GM21529 (cell line): ENCODE results near the gene APBB2.

Experiments
- ATAC-seq: cut with Tn5 transposase; IDR thresholded peaks from one replicate; pipeline ENCODE4 v1.9.1; 2021; ENCODE audit not compliant: unreplicated experiment

APBB2 gene

DNA sequence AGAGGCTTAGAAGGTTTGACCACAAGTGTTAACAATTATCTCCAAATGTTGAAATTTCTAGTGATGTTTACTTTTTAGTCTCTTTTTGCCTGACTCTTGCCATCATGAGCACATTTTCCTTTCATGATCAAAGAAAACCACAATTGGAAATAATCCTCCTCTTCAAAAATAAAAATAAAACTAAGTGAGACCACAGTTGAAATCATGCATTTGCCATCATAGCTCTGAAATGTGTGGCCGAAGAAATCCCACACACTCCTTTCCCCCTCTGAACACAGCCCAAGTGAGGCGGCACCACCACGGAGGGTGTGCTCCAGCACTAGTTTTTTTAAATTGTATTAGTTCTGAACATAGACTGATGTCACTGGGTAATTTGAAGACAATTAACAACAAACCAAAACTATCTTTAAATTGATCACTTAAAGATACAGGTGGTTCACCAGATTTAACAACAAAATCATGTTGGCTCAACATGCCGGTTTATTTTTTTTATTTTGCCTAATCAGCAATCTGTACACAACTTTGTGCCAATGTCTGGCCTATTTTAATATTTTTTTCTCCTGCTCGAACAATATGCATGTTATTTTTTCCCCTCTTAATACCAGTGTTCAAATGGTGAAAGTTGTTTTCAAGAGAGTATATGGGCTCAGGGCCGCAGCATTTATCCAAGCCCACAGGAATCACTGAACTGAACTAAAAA is 17.6 kb downstream of the APBB2 start:
- no peak for ATAC-seq

DNA sequence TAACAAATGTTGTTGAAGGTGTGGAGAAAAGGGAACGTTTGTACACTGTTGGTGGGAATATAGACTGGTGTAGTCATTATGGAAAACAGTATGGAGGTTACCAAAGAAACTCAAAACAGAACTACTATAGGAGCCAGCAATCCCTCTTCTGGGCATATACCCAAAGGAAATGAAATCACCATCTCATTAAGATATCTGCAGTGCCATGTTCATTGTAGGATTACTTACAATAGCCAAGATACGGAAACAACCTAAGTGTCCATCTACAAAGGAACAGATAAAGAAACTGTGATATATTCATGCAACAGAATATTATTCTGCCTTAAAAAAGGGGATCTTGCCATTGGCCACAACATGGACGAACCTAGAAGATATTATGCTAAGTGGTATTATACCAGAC is 22.2 kb downstream of the APBB2 start:
- ATAC-seq, result no peak

GRCh38 chr4:41189666-41190065 is 24.7 kb downstream of the APBB2 start:
- no peak for ATAC-seq

DNA sequence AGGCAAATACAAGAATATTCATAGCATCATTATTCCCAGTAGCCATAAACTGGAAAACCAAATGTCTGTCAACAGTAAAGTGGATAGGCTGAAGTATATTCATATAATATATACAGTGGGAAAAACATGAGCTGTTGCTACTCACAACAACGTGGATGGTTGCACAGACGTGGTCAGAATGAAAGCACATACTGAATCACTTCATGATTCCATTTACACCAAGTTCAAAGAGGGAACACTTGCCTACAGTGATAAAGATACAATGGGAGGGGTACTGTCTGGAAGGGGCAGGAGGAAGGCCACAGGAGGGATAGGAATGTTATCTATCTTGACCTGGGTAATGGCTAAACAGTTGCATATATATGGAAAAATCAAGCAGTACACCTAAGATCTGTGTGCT is 25.3 kb downstream of the APBB2 start:
- ATAC-seq, result no peak

- no peak for ATAC-seq
Observed at GRCh38 chr4:41185614-41186592, 28.4 kb downstream of the APBB2 start.

DNA sequence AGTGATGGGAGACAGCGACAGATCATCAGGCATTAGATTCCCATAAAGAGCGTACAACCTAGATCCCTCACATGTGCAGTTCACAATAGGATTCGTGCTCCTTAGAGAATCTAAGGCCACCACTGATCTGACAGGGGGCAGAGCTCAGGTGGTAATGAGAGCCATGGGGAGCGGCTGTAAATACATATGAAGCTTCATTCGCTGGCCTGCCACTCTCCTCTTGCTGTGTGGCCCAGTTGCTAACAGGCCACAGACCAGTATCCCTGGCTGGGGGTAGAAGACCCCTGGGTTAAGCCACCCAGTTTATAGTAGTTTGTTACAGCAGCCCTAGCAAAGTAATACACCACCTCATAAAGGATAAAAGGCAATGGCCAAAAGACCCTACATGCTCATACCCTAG is 30.3 kb downstream of the APBB2 start:
- ATAC-seq, result no peak

GRCh38 chr4:41183021-41183553 is 31.3 kb downstream of the APBB2 start:
- ATAC-seq, result no peak

DNA sequence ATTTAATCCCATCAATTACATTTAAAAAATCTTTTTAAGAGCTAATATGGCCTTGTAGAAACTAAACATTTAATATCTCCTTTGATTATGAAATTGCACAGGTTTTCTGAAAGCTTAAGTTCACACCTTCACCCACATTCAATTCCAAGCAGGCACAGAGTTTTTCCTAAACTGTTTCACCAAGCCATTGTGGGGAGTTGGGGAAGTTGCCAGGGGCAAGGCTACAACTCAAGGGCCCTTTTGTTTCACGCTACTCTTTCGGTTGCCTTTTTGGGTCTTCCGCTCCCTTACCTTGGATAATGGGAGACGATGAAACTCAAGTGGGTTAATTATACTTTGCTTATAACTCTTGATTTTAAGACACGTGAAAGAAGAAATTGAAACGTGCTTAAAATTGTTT is 33.3 kb downstream of the APBB2 start:
- ATAC-seq, result no peak

GRCh38 chr4:41179498-41180195 is 34.7 kb downstream of the APBB2 start:
- ATAC-seq, result no peak

DNA sequence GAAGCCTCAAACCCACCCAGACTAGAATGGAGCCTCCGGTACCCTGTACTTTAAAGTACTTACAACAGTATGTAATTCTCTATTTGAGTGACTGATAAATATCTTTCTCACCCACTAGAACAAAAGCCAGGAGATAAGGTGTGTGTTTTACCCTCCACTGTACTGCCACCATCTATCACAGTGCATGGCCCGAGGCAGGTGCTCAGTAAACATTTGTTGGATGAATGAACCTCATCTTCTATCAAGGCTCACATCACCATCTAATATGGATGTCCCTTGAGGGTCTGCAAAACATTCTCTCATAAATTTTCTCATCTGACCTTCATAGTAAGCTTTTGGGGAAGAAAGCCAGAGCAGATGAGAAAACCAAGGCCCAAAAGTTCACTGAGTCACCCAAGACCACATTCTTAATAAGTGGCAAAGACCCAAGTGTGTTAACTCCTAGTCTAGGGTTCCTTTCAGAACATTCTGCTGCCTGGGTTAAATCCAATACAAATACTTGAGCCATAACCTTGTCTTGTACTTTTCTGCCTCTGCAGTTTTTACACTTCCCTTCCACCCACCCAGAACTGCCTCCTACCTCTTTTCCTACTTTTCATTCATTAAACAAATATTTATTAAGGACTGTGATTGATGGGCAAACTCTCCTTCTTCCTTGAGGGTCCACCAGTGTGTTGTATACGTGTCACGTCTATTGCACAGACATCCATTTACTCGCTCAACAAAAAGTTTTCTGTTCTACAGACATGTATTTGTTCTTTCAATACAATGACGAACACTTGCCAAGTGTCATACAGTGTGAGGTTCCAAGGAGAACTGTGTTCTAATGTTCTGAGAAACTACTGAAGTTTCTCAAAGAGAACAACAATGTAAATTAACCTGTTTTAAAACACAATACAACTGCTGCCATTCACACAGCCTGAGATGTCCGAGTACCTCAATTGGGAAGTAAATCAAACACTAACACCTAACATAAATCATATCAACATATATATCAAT is 35.7 kb downstream of the APBB2 start:
- ATAC-seq, result no peak

GRCh38 chr4:41177016-41177415 is 37.3 kb downstream of the APBB2 start:
- no peak for ATAC-seq

DNA sequence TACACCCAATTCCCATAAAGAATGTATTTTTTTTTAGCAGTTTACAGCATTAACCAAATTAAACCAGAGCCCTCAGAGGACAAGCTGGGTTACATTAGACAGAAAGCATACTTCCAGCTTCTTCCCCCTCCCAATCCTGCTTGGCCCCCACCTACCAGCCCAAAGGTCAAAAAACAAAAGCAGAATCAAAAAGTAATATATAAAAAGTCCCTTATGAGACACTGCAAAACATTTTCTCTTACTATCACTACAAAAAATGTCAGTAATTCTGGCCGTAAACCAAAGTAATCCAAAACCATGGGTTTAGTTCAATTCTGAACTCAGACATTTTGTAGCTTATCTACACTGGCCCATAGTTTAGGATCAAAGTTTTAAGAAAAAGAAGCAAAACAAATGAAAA is 38.0 kb downstream of the APBB2 start:
- no peak for ATAC-seq

DNA sequence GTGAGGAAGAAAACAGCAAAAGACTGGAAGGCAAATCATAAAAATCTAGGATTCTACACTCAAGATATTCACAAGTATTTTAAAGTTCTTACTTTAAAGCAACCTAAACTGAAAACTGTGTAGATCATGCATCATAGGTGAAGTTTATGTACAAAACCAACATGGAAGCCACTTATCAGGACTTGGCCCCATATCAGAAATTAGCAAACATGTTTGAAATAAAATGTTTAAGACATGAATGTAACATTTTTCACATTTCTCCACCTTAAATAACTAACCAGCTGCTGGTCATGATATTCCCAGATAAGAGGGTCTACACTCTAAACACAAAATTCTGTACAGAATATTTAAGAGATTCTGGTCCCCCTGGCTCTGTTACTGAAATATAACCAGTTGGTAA is 38.5 kb downstream of the APBB2 start:
- ATAC-seq, result no peak

DNA sequence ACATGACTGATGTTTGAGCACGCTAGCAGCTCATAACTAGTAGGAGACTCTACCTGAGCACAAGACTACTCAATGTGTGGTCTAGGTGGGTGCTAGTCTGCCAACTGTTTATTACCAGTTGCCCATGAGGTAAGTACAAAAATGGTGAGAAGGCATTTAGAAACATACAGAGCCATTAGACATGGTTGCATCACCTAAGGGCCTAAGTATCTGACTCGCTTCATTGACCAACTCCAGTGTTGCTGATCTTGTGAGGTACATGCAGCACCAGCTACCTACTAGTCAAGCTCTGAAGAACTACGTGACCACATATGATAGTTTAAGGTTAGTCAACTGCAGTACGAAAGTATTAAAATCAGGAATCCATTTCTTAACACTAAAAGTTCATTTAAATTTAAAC is 39.9 kb downstream of the APBB2 start:
- ATAC-seq, result no peak

DNA sequence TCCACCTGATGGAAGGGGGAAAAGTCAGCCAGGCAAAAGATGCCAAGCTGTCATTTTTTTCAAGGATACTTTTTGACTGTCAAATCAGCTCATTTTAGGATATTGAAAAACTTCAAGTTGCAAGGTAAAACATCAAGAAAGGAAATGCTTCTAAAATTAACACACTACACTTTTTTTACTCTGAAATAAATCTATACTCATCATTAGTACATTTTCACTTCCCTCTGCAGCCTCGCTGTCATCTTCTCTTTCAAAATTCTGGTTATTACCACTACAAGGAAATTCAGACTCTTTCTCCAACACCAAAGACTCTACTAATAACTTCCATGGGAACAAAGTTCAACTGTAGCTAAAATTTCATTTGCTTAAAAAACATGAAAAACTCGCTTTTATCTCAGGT is 41.6 kb downstream of the APBB2 start:
- no peak for ATAC-seq

DNA sequence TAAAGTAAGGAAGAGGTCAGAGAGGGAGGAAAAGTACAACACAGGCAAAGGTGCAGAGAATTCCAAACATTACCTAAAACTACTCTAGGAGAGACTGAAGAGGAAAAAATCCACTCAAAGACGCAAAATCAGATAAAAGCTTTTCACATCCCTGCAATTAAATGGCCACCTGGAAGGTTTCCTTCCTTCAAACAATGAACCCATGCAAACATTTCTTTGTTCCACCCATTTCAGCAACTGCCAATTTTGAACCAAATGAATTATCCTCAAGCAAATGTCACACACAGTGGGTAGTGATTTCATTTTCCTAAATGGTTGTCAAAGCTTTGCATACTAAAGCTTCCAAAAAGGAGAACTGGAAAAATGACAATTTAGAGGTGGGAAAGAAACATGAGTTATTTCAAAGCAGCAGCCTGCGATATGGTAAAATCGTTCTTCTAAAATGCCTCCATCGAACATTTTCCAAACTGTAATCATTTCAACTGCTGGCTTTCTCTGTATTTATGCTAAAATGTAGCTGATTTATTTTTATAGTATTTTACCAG is 45.0 kb downstream of the APBB2 start:
- ATAC-seq, result no peak

DNA sequence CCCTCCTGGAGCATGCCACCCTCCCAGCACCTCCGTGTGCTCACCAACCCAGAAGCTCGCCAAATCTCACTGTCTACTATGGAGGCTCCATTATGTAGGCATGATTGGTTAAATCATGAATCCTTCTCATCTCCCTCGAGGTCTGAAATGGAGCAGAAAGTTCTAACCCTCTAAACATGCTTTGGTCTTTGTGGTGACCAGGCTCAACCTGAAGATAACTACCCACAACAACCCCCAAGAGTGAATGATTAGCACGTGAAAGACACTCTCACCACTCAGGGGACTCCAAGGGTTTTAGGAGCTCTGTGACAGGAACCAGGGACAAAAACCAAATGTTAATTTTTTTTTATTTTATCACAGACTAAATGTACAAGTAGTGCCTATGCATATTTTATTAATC is 47.2 kb downstream of the APBB2 start:
- ATAC-seq, result no peak

DNA sequence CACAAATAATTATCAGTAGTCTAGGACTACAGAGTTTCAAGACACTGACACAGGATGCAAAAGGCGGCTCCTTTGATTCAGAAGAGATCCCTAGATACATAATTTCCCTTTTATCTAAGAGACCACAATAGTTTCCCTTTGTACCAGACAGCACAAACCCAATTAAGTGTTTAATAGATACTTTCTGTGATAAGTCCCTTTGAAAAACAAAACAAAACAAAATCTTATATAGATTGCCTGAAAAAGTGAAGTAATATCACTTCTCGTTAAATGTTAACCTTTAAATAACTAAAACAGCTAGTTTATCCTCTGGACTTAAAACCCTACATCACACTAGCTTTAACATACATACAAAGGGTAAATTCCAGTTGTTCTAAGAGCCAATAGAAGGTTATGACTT is 49.9 kb downstream of the APBB2 start:
- ATAC-seq, result no peak

- no peak for ATAC-seq
Observed at GRCh38 chr4:41161355-41161754, 53.0 kb downstream of the APBB2 start.

GRCh38 chr4:41160856-41161255 is 53.5 kb downstream of the APBB2 start:
- no peak for ATAC-seq
